HG03469 (cell line): Measurements from ENCODE around the gene LBX1.
"Not testable (repeated sequence)": the region's sequence is repeated elsewhere in the genome, so short reads cannot be mapped to it uniquely, and the experiment has no call there.

Experiments used
- ATAC-seq: cut with Tn5 transposase; IDR thresholded peaks from one replicate; pipeline ENCODE4 v1.9.1; 2021; ENCODE audit warnings: mild to moderate bottlenecking, moderate library complexity, moderate number of reproducible peaks; ENCODE audit not compliant: unreplicated experiment

Gene LBX1

GRCh38 chr10:101215397-101216206, 13.7 kb downstream of the LBX1 start:
- no peak for ATAC-seq

GRCh38 chr10:101214446-101215396, 14.5 kb downstream of the LBX1 start:
- ATAC-seq = no peak

GRCh38 chr10:101208543-101208942, 20.7 kb downstream of the LBX1 start:
- no peak for ATAC-seq

GRCh38 chr10:101207026-101207425, 22.2 kb downstream of the LBX1 start:
- ATAC-seq = no peak

GRCh38 chr10:101202667-101203066, 26.6 kb downstream of the LBX1 start:
- ATAC-seq = not testable (repeated sequence)

GRCh38 chr10:101198326-101198977, 30.8 kb downstream of the LBX1 start:
- ATAC-seq = not testable (repeated sequence)

GRCh38 chr10:101195921-101196320, 33.3 kb downstream of the LBX1 start:
- no peak for ATAC-seq

- ATAC-seq = no peak
Measured at GRCh38 chr10:101189461-101190401, 39.5 kb downstream of the LBX1 start.

GRCh38 chr10:101188942-101189341, 40.3 kb downstream of the LBX1 start:
- ATAC-seq = no peak

GRCh38 chr10:101183458-101184183, 45.6 kb downstream of the LBX1 start:
- no peak for ATAC-seq

GRCh38 chr10:101182936-101183335, 46.3 kb downstream of the LBX1 start:
- no peak for ATAC-seq
